Activated CD4-positive, alpha-beta T cell treated with anti-CD3 and anti-CD28 coated beads, Interleukin-2, Interleukin-4, amounts not matched to agents 100 ng/mL and 50 ng/mL, durations not matched to agents 16 hours and 8 hours (primary cell): ENCODE measurements around the gene KCNMA1.
"Not testable (repeated sequence)": the region's sequence is repeated elsewhere in the genome, so short reads cannot be mapped to it uniquely, and the experiment has no call there.

Source experiments
- DNase-seq: peaks from one replicate; pipeline ENCODE4 v3.0.0-alpha.2; 2020; ENCODE audit warnings: low spot score

The KCNMA1 gene

GRCh38 chr10:77604941-77605351 lies 32.7 kb downstream of the KCNMA1 start:
- DNase-seq = no peak

- DNase-seq = no peak
Observed at GRCh38 chr10:77604063-77604462, 33.5 kb downstream of the KCNMA1 start.

GRCh38 chr10:77603534-77603927 lies 34.1 kb downstream of the KCNMA1 start:
- DNase-seq = no peak

- no peak for DNase-seq
Observed at GRCh38 chr10:77602913-77603533, 34.6 kb downstream of the KCNMA1 start.

GRCh38 chr10:77602231-77602912 lies 35.2 kb downstream of the KCNMA1 start:
- DNase-seq = no peak

- DNase-seq = no peak
Observed at GRCh38 chr10:77601488-77601887, 36.1 kb downstream of the KCNMA1 start.

- DNase-seq = no peak
Observed at GRCh38 chr10:77600640-77601039, 37.0 kb downstream of the KCNMA1 start.

- DNase-seq = no peak
Observed at GRCh38 chr10:77599651-77600050, 38.0 kb downstream of the KCNMA1 start.

GRCh38 chr10:77598606-77599005 lies 39.0 kb downstream of the KCNMA1 start:
- DNase-seq = no peak

- DNase-seq = no peak
Observed at GRCh38 chr10:77597560-77597959, 40.0 kb downstream of the KCNMA1 start.

GRCh38 chr10:77594471-77594783 lies 43.2 kb downstream of the KCNMA1 start:
- no peak for DNase-seq

- DNase-seq = no peak
Observed at GRCh38 chr10:77593771-77594470, 43.7 kb downstream of the KCNMA1 start.

- no peak for DNase-seq
Observed at GRCh38 chr10:77592946-77593636, 44.5 kb downstream of the KCNMA1 start.

GRCh38 chr10:77592510-77592909 lies 45.1 kb downstream of the KCNMA1 start:
- DNase-seq = no peak

- no peak for DNase-seq
Observed at GRCh38 chr10:77591238-77591880, 46.2 kb downstream of the KCNMA1 start.

GRCh38 chr10:77590344-77591237 lies 47.0 kb downstream of the KCNMA1 start:
- no peak for DNase-seq

- not testable (repeated sequence) for DNase-seq
Observed at GRCh38 chr10:77589703-77590102, 47.9 kb downstream of the KCNMA1 start.

GRCh38 chr10:77588886-77589285 lies 48.7 kb downstream of the KCNMA1 start:
- DNase-seq = no peak

GRCh38 chr10:77587416-77587790 lies 50.2 kb downstream of the KCNMA1 start:
- no peak for DNase-seq

- no peak for DNase-seq
Observed at GRCh38 chr10:77586719-77587415, 50.7 kb downstream of the KCNMA1 start.

GRCh38 chr10:77584938-77585337 lies 52.7 kb downstream of the KCNMA1 start:
- no peak for DNase-seq
